Right atrium auricular region (tissue), 2 donors: ENCODE measurements around the gene KNG1. TPM values are rescaled to one million over a fixed set of nuclear protein-coding genes. Genes with fewer than 3 reads are reported as not detected.

Experiments
- DNase-seq: peaks from one replicate; pipeline ENCODE4 v3.0.0-alpha.2; 2019; ENCODE audit warnings: low spot score
- H3K27ac ChIP-seq, 2 donors: fragments of 200-600 bp; sonication (generic); 1 replicate in 1 of 2; 2 replicates in 1 of 2; pipeline ENCODE4 v1.5.1; 2016 to 2019
- H3K27me3 ChIP-seq, 2 donors: fragments of 200-600 bp; sonication (generic); one replicate each; pipeline versions ENCODE4 v1.5.1 to v1.6.0; 2017 to 2019
- H3K36me3 ChIP-seq: fragments of 200-600 bp; sonication (generic); one replicate; pipeline ENCODE4 v1.5.1; 2016
- H3K4me1 ChIP-seq, 2 donors: fragments of 200-600 bp; sonication (generic); one replicate each; pipeline versions ENCODE4 v1.5.1 to v1.6.0; 2017 to 2019
- H3K4me3 ChIP-seq, 2 donors: fragments of 200-600 bp; sonication (generic); 1 replicate in 1 of 2; 2 replicates in 1 of 2; pipeline ENCODE4 v1.5.1; 2017 to 2019; ENCODE audit warnings: mild to moderate bottlenecking in 1 of 2, moderate library complexity in 1 of 2
- H3K9me3 ChIP-seq, 2 donors: fragments of 200-600 bp; sonication (generic); one replicate each; pipeline ENCODE4 v1.5.1; 2019
- total RNA-seq, 2 donors: library from RNA; depleted of rRNA; stranded (reverse); fragments of >200 nt; gene quantifications; one replicate each; pipeline ENCODE4 v1.1.0, GENCODE V29; 2016
- TF ChIP-seq, protein P1 (sequence below), 2 donors: fragments of 200-600 bp; sonication (generic); IDR thresholded peaks; one replicate each; pipeline ENCODE4 v1.5.1; 2019; ENCODE audit warnings: antibody characterized with exemption in 2 of 2

The KNG1 gene
- total RNA-seq, 2 donors from 2014 or later, result 0.59 TPM; not detected in 1

DNA sequence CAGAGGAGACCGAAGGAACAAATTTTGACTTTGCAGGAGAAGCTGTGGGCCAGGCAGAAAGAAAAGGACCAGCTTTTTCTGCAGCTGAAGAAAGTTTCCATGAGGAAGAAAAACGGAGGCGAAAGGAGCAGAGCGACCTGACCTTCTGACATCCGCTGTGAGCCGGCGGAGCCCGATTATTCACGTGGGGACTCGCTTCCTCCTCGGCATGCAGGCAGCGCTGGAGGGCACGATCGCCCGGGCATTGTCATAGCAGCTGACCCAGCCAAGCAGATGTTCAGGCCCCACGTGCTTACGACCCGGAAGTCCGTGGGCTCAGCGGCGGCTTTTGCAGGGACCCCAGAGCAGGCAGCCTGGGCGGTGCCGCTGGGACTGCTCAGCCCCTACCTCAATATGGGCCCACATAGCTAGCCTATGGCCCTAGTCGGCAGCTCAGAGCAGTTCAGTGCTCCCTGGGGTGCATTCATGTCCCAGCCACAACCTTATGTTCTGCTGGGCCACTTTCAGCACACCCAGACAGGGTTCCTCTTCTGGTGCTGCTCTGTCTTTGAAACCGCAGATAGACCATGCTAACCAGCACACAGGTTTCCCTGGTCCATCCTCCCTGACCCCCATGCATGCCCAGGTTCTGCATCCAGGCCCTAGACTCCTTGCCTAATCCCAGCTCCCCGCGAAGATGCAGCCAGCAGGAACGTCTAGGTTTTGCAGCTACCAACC, 55.7 kb downstream of the KNG1 start:
- H3K27ac ChIP-seq, result peak overlapping the region; percentile 1 to 40
- peaks cover 0 to 12% of the 10 kb centered on the region in 2 donors for H3K4me1 ChIP-seq
- no peaks in the 10 kb centered on the region for H3K9me3 ChIP-seq
- H3K27me3 ChIP-seq, result no peaks in the 10 kb centered on the region
- TF ChIP-seq, protein P1, sequence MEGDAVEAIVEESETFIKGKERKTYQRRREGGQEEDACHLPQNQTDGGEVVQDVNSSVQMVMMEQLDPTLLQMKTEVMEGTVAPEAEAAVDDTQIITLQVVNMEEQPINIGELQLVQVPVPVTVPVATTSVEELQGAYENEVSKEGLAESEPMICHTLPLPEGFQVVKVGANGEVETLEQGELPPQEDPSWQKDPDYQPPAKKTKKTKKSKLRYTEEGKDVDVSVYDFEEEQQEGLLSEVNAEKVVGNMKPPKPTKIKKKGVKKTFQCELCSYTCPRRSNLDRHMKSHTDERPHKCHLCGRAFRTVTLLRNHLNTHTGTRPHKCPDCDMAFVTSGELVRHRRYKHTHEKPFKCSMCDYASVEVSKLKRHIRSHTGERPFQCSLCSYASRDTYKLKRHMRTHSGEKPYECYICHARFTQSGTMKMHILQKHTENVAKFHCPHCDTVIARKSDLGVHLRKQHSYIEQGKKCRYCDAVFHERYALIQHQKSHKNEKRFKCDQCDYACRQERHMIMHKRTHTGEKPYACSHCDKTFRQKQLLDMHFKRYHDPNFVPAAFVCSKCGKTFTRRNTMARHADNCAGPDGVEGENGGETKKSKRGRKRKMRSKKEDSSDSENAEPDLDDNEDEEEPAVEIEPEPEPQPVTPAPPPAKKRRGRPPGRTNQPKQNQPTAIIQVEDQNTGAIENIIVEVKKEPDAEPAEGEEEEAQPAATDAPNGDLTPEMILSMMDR (IDR thresholded peaks at IDR 0.05), result no peak
- no peaks in the 10 kb centered on the region for H3K36me3 ChIP-seq
- H3K4me3 ChIP-seq, result peak overlapping the region; percentile 39 to 55
- DNase-seq, result peak; percentile 76

DNA sequence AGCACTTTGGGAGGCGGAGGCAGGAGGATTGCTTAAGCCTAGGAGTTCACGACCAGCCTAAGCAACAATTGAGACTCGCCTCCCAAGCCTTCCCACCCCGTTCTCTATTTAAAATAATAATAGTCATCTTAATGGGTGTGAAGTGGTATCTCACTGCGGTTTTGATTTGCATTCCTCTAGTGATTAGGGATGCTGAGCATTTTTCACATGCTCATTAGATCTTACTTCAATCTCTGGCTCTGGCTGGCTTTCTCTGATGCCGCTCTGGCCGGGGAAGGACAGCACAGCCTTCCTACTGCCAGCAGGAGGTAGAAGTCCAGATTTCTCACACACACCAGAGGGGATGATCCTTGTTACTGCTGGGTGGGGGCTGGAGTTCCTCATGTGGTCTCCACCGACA, 58.8 kb downstream of the KNG1 start:
- no peak for DNase-seq
- Histone ChIP-seq H3K4me3 (no peak overlapping the region), H3K9me3 (no peaks in the 10 kb centered on the region)

DNA sequence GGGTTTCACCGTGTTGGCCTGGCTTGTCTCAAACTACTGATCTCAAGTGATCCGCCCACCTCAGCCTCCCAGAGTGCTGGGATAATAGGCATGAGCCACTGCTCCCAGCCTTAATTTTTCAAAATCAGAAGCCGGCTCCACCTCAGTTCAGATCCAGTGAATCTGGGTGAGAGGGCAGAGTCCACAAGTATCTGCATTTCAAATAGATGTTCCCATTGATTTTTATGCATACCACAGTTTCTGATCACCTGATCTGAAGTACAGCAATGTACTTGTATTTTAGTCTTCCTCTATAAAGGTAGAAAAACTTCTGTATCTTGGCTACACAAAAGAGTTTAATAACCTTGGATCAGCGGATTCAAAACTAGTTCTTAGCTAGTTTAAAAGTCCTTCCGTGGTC, 62.0 kb downstream of the KNG1 start:
- no peak for DNase-seq
- TF ChIP-seq, protein P1 (IDR thresholded peaks at IDR 0.05), result no peak
- no peaks in the 10 kb centered on the region for H3K4me1 ChIP-seq

More for the DNA sequence above, 58.8 kb downstream of the KNG1 start:
- Histone ChIP-seq H3K27ac (no peak overlapping the region), H3K4me1 (peaks cover 0 to 12% of the 10 kb centered on the region in 2 donors), H3K27me3 (no peaks in the 10 kb centered on the region), H3K36me3 (no peaks in the 10 kb centered on the region)
- TF ChIP-seq, protein P1 (IDR thresholded peaks at IDR 0.05), result no peak

DNA sequence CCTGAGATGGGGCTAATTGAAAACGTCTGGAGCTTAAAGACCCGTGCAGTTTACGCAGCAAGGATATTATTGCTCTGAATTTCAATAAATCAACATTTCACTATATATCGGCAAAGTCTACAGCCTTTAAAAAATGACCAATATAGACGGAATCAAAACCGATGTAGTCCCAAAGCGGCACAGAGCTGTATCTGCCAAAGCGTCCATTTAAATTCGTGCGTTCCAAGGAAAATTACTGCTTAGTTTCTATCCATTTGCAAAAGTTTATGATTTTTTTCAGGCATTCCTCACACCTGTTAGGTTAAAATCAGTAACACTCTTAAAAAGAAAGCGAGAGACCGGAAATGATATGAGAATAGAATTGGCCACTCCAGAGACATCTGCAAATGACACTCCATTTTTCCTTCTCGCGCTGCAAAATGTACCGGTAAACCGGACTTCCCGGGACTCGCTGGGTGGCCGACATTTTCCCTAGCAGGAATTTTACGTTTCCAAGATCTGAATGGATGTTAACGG, 65.4 kb downstream of the KNG1 start:
- peak overlapping the region; percentile 88 to 93 for H3K4me3 ChIP-seq
- TF ChIP-seq, protein P1 (IDR thresholded peaks at IDR 0.05), result no peak
- no peak for DNase-seq
- peaks cover 0 to 32% of the 10 kb centered on the region in 2 donors for H3K4me1 ChIP-seq
- H3K27ac ChIP-seq, result peak overlapping the region; percentile 99 to 100
- H3K36me3 ChIP-seq, result peaks cover 40% of the 10 kb centered on the region
- no peaks in the 10 kb centered on the region for H3K9me3 ChIP-seq
- H3K27me3 ChIP-seq, result no peaks in the 10 kb centered on the region

More for the DNA sequence above, 62.0 kb downstream of the KNG1 start:
- Histone ChIP-seq H3K4me3 (no peak overlapping the region), H3K27ac (no peak overlapping the region), H3K36me3 (peaks cover 6% of the 10 kb centered on the region), H3K27me3 (no peaks in the 10 kb centered on the region), H3K9me3 (no peaks in the 10 kb centered on the region)

DNA sequence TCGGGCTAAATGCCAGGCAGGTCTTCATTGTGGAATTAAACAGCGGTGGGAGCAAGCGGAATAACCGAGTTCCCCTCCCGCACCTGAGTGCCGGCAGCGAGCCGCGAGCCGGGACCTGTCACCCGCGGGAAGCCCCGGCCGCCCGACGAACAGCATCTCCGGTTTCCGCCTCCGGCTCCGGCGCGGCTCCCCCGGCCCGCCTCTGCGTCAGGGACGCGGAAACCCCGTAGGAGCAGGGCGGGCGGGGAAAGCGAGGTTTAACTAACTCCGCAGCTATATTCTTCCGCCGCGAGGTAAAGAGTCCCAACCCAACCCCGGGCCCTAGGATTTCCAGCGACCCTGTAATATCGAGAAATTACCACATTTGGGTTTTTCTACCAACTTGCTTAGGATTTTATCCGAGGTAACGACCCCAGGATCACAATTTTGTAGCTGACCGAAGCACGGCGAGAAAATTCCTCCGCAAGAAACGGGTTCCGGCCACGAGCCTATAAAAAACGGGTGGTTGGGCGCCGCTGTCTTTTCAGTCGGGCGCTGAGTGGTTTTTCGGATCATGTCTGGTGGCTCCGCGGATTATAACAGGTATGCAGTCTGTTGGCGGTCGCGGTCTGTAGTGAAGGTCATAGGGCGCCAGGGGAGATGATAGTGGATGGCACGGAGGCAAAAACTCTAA, 66.0 kb downstream of the KNG1 start, which contains the start of gene EIF4A2:
Gene EIF4A2, plus strand, starts transcription at position 520 of the 673 bp plus-strand sequence. Its CDS starts 34 bp downstream, at position 554.
- TF ChIP-seq, protein P1 (IDR thresholded peaks at IDR 0.05), result no peak
- peak within 1 kb of the TSS; percentile 99 to 100 for H3K27ac ChIP-seq
- H3K9me3 ChIP-seq, result no peaks in the 10 kb centered on the region
- peak within 1 kb of the TSS; percentile 88 to 93 for H3K4me3 ChIP-seq
- no peaks in the 10 kb centered on the region for H3K27me3 ChIP-seq
- H3K36me3 ChIP-seq, result peaks cover 46% of the 10 kb centered on the region
- H3K4me1 ChIP-seq, result peaks cover 0 to 36% of the 10 kb centered on the region in 2 donors
- peak; percentile 91 for DNase-seq
